HFFc6 (cell line): ENCODE measurements around the gene SAMD5. TPM values are rescaled to one million over a fixed set of nuclear protein-coding genes. Genes with fewer than 3 reads are reported as not detected.

Source experiments
- DNase-seq: peaks from one replicate; pipeline ENCODE4 v3.0.0-alpha.2; 2018
- H3K27ac Mint-ChIP-seq: 2 replicates; pipeline ENCODE4 v1.8.0; 2020; ENCODE audit warnings: mild to moderate bottlenecking, mixed read lengths
- H3K27me3 Mint-ChIP-seq: 2 replicates; pipeline ENCODE4 v1.8.0; 2021; ENCODE audit warnings: mild to moderate bottlenecking, moderate library complexity, mixed read lengths; ENCODE audit not compliant: insufficient read depth
- H3K36me3 Mint-ChIP-seq: 2 replicates; pipeline ENCODE4 v1.8.0; 2021; ENCODE audit warnings: low read depth, mixed read lengths
- H3K4me1 Mint-ChIP-seq: 2 replicates; pipeline ENCODE4 v1.8.0; 2020; ENCODE audit warnings: low read depth, mixed read lengths
- H3K4me3 Mint-ChIP-seq: 2 replicates; pipeline ENCODE4 v1.8.0; 2020; ENCODE audit warnings: mild to moderate bottlenecking, moderate library complexity, mixed read lengths
- H3K9me3 Mint-ChIP-seq: 2 replicates; pipeline ENCODE4 v1.8.0; 2020; ENCODE audit warnings: mild to moderate bottlenecking, mixed read lengths
- total RNA-seq, 6 experiments: library from RNA; stranded (reverse); fragmentation: NEBNext Ultra II Directional; extraction: Animal tissue kit (Norgen Biotek cat#: 25700); gene quantifications; 2 replicates in 1 of 6; 3 replicates in 5 of 6; pipeline ENCODE4 v1.2.3, GENCODE V29; 2021
- TF ChIP-seq, protein P1 (sequence below): fragments of 200-600 bp; sonication (generic); IDR thresholded peaks from 2 replicates; pipeline ENCODE4 v1.5.0; 2021; ENCODE audit warnings: antibody characterized with exemption, mild to moderate bottlenecking

Gene SAMD5
- total RNA-seq, 6 experiments from 2014 or later: not detected

DNA sequence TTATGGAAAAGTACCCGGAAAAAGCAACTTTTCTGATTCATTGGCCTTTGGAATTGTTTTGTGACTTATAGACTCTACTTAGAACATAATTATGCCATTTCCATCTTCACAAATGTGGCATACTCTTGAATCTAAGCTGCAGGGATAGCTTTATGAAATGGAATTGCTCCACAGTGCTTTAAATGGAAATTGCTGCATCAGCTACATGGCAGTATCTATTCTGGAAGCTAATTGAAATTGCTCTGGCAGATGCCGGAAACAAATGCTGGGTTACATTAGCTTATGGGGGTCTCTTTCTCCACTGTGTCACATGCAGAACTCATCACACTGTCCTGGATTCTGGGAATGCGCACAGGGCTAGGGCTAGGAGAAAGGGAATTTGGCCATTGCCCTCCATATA, 108.9 kb downstream of the SAMD5 start:
- no peak for DNase-seq
- Mint-ChIP-seq H3K36me3 (no peaks in the 10 kb centered on the region), H3K4me1 (no peaks in the 10 kb centered on the region), H3K9me3 (peaks cover 27% of the 10 kb centered on the region), H3K27ac (no peak overlapping the region), H3K4me3 (no peak overlapping the region), H3K27me3 (no peaks in the 10 kb centered on the region)
- TF ChIP-seq, protein P1, sequence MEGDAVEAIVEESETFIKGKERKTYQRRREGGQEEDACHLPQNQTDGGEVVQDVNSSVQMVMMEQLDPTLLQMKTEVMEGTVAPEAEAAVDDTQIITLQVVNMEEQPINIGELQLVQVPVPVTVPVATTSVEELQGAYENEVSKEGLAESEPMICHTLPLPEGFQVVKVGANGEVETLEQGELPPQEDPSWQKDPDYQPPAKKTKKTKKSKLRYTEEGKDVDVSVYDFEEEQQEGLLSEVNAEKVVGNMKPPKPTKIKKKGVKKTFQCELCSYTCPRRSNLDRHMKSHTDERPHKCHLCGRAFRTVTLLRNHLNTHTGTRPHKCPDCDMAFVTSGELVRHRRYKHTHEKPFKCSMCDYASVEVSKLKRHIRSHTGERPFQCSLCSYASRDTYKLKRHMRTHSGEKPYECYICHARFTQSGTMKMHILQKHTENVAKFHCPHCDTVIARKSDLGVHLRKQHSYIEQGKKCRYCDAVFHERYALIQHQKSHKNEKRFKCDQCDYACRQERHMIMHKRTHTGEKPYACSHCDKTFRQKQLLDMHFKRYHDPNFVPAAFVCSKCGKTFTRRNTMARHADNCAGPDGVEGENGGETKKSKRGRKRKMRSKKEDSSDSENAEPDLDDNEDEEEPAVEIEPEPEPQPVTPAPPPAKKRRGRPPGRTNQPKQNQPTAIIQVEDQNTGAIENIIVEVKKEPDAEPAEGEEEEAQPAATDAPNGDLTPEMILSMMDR: no peak

GRCh38 chr6:147618457-147618856, 110.0 kb downstream of the SAMD5 start:
- no peak overlapping the region for H3K4me3 Mint-ChIP-seq
- peaks cover 3% of the 10 kb centered on the region; the same call in 1 of the 2 replicates for H3K27me3 Mint-ChIP-seq
- no peaks in the 10 kb centered on the region for H3K36me3 Mint-ChIP-seq
- TF ChIP-seq, protein P1: no peak
- H3K27ac Mint-ChIP-seq: no peak overlapping the region
- peaks cover 19% of the 10 kb centered on the region for H3K9me3 Mint-ChIP-seq
- H3K4me1 Mint-ChIP-seq: no peaks in the 10 kb centered on the region
- DNase-seq: no peak

GRCh38 chr6:147618927-147619326, 110.4 kb downstream of the SAMD5 start:
- peaks cover 3% of the 10 kb centered on the region; the same call in 1 of the 2 replicates for H3K27me3 Mint-ChIP-seq
- no peak overlapping the region for H3K27ac Mint-ChIP-seq
- TF ChIP-seq, protein P1: no peak
- no peak overlapping the region for H3K4me3 Mint-ChIP-seq
- H3K9me3 Mint-ChIP-seq: peaks cover 14% of the 10 kb centered on the region
- no peaks in the 10 kb centered on the region for H3K36me3 Mint-ChIP-seq
- no peak for DNase-seq
- no peaks in the 10 kb centered on the region for H3K4me1 Mint-ChIP-seq
